ENCODE results near the gene C17orf100. TPM values are rescaled to one million over a fixed set of nuclear protein-coding genes. Genes with fewer than 3 reads are reported as not detected.
A peak's percentile ranks its signal among the peaks of the same experiment; 100 is the strongest.

The C17orf100 gene
- total and polyA plus RNA-seq, 10 of the 15 experiments (the other 5 are each of a cell fraction or from before 2014, with no cell fraction given), result 0.84 to 4.7 (median 1.8) TPM

DNA sequence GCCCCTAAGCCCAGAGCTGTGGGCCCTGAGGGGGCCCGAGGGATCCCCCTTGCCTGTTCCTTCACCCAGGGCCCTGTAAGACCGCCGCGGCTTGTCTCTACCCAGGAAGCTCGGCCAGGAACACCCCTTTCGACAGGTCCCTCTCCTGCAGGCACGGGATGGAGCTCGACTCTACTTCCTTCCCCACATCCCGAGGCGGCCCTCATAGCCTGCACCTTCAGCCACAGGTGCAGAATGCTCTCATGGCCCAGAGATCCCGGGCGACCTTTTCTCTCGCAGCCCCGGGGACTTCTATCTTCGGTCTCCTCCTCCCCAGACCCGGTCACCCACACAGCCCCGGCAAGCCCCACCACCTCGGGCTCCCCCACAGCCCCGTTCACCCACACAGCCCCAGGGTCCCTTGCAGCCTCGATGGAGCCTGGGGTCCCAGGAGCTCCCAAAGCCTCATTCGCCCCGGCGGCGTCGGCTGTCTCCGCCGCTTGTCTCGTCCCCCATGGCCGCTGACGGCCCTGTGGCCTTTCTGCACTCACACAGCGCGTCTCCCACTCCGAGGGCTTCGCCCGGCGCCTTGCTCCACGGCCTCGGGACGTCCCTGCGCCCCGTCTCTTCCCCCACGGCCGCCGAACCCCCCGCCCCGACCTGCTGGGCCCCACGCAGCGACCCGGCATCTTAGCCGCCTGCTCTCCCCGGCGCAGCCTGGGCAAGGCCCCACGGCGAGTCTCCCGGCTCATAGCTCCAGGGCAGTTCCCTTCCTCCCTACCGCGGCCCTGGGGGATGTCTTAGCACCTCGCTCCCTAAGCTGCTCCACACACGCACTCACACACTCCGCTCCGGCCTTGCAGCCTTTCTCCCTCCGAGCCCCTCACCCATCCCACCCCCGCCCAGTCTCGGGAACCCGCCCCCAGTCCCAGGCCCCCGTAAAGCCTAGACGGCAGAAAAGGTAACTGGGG is 11.7 kb upstream of the C17orf100 start:
- FAIRE-seq, result no peak

More for the DNA sequence above, 11.7 kb upstream of the C17orf100 start:
- intact Hi-C loops (cut with micrococcal nuclease; ENCODE audit: unreplicated experiment), result loop anchor here (1.0 kb wide), 1 partner anchor 11 kb away; the partner anchor contains the start of genes C17orf100 and MED31
- TF ChIP-seq POLR2A (IDR thresholded peaks at IDR 0.05; ENCODE audit: low read depth, low read length), result peak; percentile 22; the same call in 1 of the 2 replicates
- no peak for TF ChIP-seq TARDBP (IDR thresholded peaks at IDR 0.05; ENCODE audit: borderline replicate concordance)
- TF ChIP-seq KLF5 (IDR thresholded peaks at IDR 0.05; ENCODE audit: partially characterized antibody), result no peak
- no peak for TF ChIP-seq LARP7 (IDR thresholded peaks at IDR 0.05)
- TF ChIP-seq NR2C2 (IDR thresholded peaks at IDR 0.05; ENCODE audit: borderline replicate concordance, control insufficient read depth, insufficient read length, low read depth), result no peak
- no peak for TF ChIP-seq ZBTB4 (CRISPR knock-in tag; IDR thresholded peaks at IDR 0.05)
- TF ChIP-seq YY1 (IDR thresholded peaks at IDR 0.05; ENCODE audit: low read depth, low read length), result 0 out of 2 replicates have a peak, but pooled peaks have one; percentile 38
- H3K27me3 ChIP-seq (replicated peaks in 1 of 2; ENCODE audit: control insufficient read depth in 2 of 2, insufficient read depth in 2 of 2, low read length in 1 of 2), result no peaks in the 10 kb centered on the region
- peak overlapping the region; percentile 83 for H3K27ac ChIP-seq (ENCODE audit: control insufficient read depth, insufficient read depth)
- H2AFZ ChIP-seq (ENCODE audit: control insufficient read depth, low read depth, low read length), result peak overlapping the region; percentile 96
- no TSS peak for BruUV-seq (replicated peaks)
- in situ Hi-C loops (cut with MboI), result no loop called here
- peaks cover 33% of the 10 kb centered on the region for H3K79me2 ChIP-seq (ENCODE audit: control insufficient read depth, insufficient read depth, low read length)
- peaks cover 11% of the 10 kb centered on the region; the same call in 1 of the 2 replicates for H3K4me1 ChIP-seq (ENCODE audit: control insufficient read depth, insufficient read depth, low read length)
- H3K9me3 ChIP-seq (replicated peaks; ENCODE audit: control insufficient read depth, insufficient read depth, low read length), result no peaks in the 10 kb centered on the region
- no peaks in the 10 kb centered on the region for H4K20me1 ChIP-seq (ENCODE audit: control insufficient read depth, insufficient read depth)
- peaks cover 0 to 12% of the 10 kb centered on the region in 2 experiments; a peak in 1 of 4 replicates for H3K36me3 ChIP-seq (ENCODE audit: control insufficient read depth in 2 of 2, insufficient read depth in 2 of 2, low read length in 1 of 2)
- DNase-seq (ENCODE audit: low read depth, low spot score) (no peak), ATAC-seq (peak; percentile 61)
- peak overlapping the region; percentile 84 for H3K9ac ChIP-seq (ENCODE audit: control insufficient read depth, insufficient read depth, low read length)
- H3K4me2 ChIP-seq (ENCODE audit: control insufficient read depth, insufficient read depth), result peak overlapping the region; percentile 88
- ChIA-PET RAD21 (ENCODE audit: unreplicated experiment) (interaction anchor here (0.6 to 1.1 kb wide), 3 partner anchors 11 to 167 kb away, joined by 3 to 4 read pairs (median 3); no protein-coding TSS in a partner anchor), POLR2A (interaction anchor here (0.8 to 1.4 kb wide), 3 partner anchors 10 to 52 kb away, joined by 3 to 4 read pairs (median 3); partner anchors contain the start of genes C17orf100 and MED31), CTCF (interaction anchor here (0.5 to 1.5 kb wide), 3 partner anchors 9 to 816 kb away, joined by 3 to 5 read pairs (median 3); no protein-coding TSS in a partner anchor), SMC1A (ENCODE audit: uncharacterized antibody, unreplicated experiment) (interaction anchor here (1.0 kb wide), 1 partner anchor 167 kb away, joined by 3 read pairs; no protein-coding TSS in a partner anchor)
- 0% methylated on average over 43 of the region's 67 CpGs for WGBS (ENCODE audit: insufficient coverage, insufficient replicate concordance, low lambda C conversion rate, missing lambda C conversion rate)
- H3K4me3 ChIP-seq, result peak overlapping the region; percentile 87
